Nephron progenitor cell (in vitro differentiated cells): ENCODE measurements around the gene NDST1.

Experiments
- DNase-seq: peaks from one replicate; pipeline ENCODE4 v3.0.0; 2021
- H3K27ac Mint-ChIP-seq: 2 replicates; pipeline ENCODE4 v1.8.0; 2021; ENCODE audit warnings: mild to moderate bottlenecking, moderate library complexity, mixed read lengths
- H3K27me3 Mint-ChIP-seq: 2 replicates; pipeline ENCODE4 v1.8.0; 2021; ENCODE audit warnings: mild to moderate bottlenecking, low read depth, mixed read lengths; ENCODE audit not compliant: poor library complexity
- H3K36me3 Mint-ChIP-seq: 2 replicates; pipeline ENCODE4 v1.8.0; 2021; ENCODE audit warnings: low read depth, mixed read lengths
- H3K4me1 Mint-ChIP-seq: 2 replicates; pipeline ENCODE4 v1.8.0; 2021; ENCODE audit warnings: mixed read lengths
- H3K4me3 Mint-ChIP-seq: 2 replicates; pipeline ENCODE4 v1.8.0; 2021; ENCODE audit warnings: mild to moderate bottlenecking, moderate library complexity, mixed read lengths
- H3K9me3 Mint-ChIP-seq: 2 replicates; pipeline ENCODE4 v1.8.0; 2021; ENCODE audit warnings: mild to moderate bottlenecking, moderate library complexity, mixed read lengths
- TF ChIP-seq, protein P1 (sequence below): fragments of 200-600 bp; sonication (generic); IDR thresholded peaks from 2 replicates; pipeline ENCODE4 v1.5.0; 2021; ENCODE audit warnings: antibody characterized with exemption

The NDST1 gene

DNA sequence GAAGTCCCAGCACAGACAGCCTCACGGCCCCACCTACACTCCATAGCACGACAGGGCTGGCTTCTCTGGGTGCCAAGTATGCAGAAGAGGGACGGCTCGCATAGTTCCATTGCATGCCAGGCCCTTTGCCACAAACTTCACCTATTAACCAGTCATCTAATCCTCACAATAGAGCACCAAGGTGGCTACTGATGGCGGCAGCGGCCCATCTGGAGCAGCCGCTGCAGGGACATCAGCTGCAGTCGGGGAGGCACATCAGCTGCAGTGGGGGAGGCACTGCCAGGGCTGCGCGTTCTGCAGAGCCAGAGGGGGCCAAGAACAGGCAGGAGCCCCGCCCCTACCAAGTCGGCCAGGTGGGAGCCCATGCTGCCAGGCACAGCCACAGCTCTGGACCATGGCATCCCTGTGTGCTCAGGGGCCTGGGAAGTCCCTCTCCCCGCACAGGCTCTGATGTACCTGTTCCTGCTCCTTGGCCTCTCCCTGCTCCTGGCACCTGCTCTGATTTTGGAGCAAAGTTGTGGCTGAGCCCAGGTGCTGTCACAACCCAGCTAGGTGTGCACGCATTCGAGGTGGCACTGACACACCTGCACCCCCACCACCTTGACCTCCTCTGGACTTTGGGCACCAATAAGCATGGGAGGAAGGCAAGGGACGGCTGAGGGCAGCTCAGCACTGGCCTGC, 71.0 kb downstream of the NDST1 start:
- Mint-ChIP-seq H3K27ac (no peak overlapping the region), H3K27me3 (no peaks in the 10 kb centered on the region), H3K4me1 (peaks cover 43% of the 10 kb centered on the region), H3K9me3 (no peaks in the 10 kb centered on the region), H3K36me3 (no peaks in the 10 kb centered on the region), H3K4me3 (no peak overlapping the region)
- TF ChIP-seq, protein P1, sequence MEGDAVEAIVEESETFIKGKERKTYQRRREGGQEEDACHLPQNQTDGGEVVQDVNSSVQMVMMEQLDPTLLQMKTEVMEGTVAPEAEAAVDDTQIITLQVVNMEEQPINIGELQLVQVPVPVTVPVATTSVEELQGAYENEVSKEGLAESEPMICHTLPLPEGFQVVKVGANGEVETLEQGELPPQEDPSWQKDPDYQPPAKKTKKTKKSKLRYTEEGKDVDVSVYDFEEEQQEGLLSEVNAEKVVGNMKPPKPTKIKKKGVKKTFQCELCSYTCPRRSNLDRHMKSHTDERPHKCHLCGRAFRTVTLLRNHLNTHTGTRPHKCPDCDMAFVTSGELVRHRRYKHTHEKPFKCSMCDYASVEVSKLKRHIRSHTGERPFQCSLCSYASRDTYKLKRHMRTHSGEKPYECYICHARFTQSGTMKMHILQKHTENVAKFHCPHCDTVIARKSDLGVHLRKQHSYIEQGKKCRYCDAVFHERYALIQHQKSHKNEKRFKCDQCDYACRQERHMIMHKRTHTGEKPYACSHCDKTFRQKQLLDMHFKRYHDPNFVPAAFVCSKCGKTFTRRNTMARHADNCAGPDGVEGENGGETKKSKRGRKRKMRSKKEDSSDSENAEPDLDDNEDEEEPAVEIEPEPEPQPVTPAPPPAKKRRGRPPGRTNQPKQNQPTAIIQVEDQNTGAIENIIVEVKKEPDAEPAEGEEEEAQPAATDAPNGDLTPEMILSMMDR = no peak
- peak; percentile 4 for DNase-seq

DNA sequence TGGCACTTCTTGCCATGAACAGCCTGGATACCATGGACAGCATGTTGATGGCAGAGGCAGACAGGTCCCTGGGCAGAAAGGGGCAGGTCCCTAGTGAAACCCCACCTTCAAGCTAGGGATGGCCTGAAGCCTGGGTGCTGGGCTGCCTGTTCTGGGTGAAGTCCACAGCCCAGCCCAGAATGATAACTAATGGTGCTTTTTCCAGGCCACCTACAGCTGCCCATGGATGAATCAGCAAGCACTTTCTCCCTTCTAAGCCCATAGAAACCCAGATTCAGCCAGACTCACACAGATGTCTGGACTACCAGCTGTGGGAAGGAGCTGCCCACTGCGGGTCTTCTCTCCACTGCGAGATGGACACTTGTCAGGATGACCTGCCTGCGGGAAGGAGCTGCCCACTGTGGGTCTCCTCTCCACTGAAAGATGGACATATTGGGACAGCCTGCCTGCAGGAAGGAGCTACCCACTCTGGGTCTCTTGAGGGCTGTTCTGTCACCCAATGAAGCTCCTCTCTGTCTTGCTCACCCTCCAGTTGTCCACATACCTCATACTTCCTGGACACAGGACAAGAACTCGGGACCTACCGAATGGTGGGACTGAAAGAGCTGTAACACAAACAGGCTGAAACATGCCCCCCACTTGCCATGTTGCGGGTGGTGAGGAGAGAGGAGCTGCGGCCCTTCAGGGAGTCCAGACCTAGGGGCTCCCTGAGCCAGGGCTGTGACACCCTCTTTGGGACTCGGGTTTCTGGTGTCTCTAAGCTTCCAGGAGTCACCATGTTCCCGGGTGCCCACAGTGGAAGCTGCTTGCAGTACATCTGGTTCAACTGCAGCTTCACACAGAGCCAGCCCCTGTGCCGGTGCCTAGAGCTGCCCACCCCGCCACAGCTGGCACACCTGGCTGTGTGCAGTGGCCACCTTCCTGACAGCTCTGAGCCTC, 71.8 kb downstream of the NDST1 start:
- Mint-ChIP-seq H3K4me3 (no peak overlapping the region), H3K9me3 (no peaks in the 10 kb centered on the region), H3K27ac (no peak overlapping the region), H3K4me1 (peaks cover 51% of the 10 kb centered on the region), H3K27me3 (no peaks in the 10 kb centered on the region), H3K36me3 (no peaks in the 10 kb centered on the region)
- DNase-seq = peak; percentile 0
- TF ChIP-seq, protein P1 = no peak

DNA sequence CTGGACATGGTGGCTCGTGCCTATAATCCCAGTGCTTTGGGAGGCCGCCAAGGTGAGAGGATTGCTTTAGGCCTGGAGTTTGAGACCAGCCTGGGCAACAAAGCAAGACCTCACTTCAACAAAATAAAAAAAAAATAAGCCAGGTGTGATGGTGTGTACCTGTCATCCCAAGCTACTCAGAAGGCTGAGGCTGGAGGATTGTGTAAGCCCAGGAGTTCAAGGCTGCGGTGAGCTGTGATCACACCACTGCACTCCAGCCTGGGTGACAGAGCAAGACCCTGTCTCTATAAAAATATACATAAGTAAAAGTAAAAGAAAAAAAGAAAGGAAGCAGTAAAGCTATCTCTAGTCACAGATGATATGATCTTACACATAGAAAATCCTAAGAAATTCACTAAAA, 73.0 kb downstream of the NDST1 start:
- Mint-ChIP-seq H3K36me3 (no peaks in the 10 kb centered on the region), H3K9me3 (no peaks in the 10 kb centered on the region), H3K27me3 (no peaks in the 10 kb centered on the region), H3K4me1 (peaks cover 51% of the 10 kb centered on the region), H3K27ac (no peak overlapping the region), H3K4me3 (no peak overlapping the region)
- TF ChIP-seq, protein P1 = no peak
- no peak for DNase-seq

DNA sequence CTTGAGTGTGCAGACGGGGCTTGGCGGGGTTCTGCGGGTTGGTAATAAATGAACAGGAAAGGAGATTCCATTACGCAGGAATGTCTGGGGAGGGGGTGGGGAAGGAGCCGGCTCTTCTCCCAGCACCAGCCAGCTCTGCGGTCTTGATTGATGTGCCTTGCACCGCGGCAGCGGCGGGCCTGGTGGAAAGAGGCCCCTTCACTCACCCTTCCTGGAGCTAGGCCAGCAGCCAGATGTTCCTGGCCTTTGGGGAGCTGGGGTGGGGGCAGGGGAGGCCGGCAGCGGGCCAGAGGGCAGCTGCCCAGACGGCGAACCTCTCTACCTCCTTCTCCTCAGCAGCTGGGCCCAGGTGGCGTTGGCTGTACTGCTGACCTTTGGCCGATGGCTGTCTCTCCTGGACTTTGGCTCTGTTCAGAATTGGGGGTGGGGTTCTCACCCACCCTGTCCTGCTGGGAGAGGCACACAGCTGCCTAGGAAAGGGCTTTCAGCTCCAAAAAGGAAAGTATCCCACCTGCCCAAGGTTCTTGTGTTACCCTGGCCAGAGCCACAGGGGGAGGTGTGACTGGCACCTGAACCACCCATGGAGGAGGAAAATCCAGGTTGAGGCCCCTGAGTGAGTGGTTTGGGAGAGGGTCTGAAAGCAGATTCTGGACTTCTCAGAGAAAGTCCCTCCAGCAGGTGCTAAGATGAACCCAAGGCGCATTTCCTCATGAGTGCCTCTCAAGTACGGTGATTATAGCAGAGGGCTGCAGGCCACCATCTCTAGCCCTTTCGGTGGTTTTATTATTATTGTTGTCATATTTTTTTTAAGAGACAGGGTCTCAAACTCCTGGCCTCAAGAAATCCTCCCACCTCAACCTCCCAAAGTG, 74.5 kb downstream of the NDST1 start:
- Mint-ChIP-seq H3K27me3 (no peaks in the 10 kb centered on the region), H3K27ac (peak overlapping the region; percentile 89), H3K9me3 (no peaks in the 10 kb centered on the region), H3K4me1 (peaks cover 48% of the 10 kb centered on the region), H3K4me3 (peak overlapping the region; percentile 35), H3K36me3 (no peaks in the 10 kb centered on the region)
- TF ChIP-seq, protein P1 = no peak
- DNase-seq = peak; percentile 74

GRCh38 chr5:150583541-150584225, 75.8 kb downstream of the NDST1 start:
- H3K4me1 Mint-ChIP-seq = peaks cover 52% of the 10 kb centered on the region
- no peak for DNase-seq

More at GRCh38 chr5:150583541-150584225, 75.8 kb downstream of the NDST1 start:
- no peaks in the 10 kb centered on the region for H3K9me3 Mint-ChIP-seq
- no peak overlapping the region for H3K4me3 Mint-ChIP-seq
- peak overlapping the region; percentile 67 for H3K27ac Mint-ChIP-seq
- TF ChIP-seq, protein P1 = no peak
- H3K27me3 Mint-ChIP-seq = no peaks in the 10 kb centered on the region
- H3K36me3 Mint-ChIP-seq = no peaks in the 10 kb centered on the region
